ENCODE measurements around the gene TPSG1.
"Not testable (repeated sequence)": the region's sequence is repeated elsewhere in the genome, so short reads cannot be mapped to it uniquely, and the experiment has no call there.

Gene TPSG1

DNA sequence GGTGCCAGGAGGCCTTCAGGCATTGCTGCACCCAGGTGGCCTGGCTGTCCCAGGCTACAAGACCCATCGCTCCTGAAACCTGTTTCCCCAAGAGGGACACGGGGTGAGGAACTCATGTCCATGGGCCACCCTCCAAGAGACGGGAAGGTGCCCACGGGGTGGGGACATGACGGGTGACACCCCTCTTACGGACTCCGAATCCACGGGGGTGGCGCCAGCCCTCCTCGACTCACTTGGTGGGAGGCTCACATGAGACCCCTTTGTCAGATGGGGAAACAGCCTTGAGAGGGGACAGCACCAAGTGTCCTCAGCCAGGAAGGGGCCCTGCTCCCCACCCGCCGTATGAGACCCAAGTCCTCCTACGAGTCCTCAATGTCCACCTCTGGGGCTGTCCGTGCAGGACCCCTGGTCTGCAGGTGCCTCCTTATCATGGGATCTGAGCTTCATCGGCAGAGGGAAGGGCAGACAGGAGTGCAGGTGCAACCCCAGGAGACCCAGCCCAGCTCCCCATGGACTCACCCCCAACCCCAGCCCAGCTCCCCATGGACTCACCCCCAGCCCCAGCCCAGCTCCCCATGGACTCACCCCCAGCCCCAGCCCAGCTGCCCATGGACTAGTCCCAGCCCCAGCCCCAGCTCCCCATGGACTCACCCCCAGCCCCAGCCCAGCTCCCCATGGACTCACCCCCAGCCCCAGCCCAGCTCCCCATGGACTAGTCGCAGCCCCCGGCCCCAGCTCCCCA is 5.6 kb upstream of the TPSG1 start:
- H3K4me2 ChIP-seq (ENCODE audit: low read depth, low read length, poor library complexity, severe bottlenecking); H3K36me3 ChIP-seq (ENCODE audit: low read length); H4K20me1 ChIP-seq (ENCODE audit: low read depth, low read length); H3K9ac ChIP-seq (ENCODE audit: low read length); H3K27me3 ChIP-seq (ENCODE audit: low read length); H2AFZ ChIP-seq (ENCODE audit: low read depth, low read length, severe bottlenecking); H3K9me3 ChIP-seq (ENCODE audit: insufficient read depth, low read length); H3K27ac ChIP-seq (ENCODE audit: low read depth, low read length); H3K9me2 ChIP-seq (replicated peaks; ENCODE audit: insufficient read depth, low read length); H3K4me3 ChIP-seq (ENCODE audit: insufficient read depth, low read length, poor library complexity, severe bottlenecking); H3K79me2 ChIP-seq (ENCODE audit: insufficient read depth, low read length); H3F3A ChIP-seq (ENCODE audit: insufficient read depth): not testable (repeated sequence)

DNA sequence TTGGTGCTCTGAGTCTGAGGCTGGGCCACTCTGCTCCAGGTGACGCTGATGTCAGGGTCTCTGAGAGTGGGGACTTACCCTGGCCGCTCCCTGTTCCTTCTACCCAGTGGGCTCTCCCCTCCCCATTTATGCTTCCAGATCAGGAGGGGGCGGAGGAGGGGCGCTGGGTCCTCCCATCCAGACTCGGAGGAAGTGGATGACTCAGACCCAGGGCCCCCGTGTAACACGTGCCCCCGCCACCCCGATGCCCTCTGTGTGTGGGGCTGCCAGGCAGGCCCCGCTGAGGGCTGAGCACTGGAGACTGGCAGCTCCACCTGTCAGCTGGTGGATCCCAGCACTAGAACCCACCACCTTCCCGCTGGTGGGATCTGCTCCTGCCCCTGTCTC is 5.0 kb upstream of the TPSG1 start, which contains the start of gene TPSB2:
TPSB2 (minus strand) TSS at position 101 of the 387 bp plus-strand sequence. CDS start 233 bp downstream, outside the sequence.
- not testable (repeated sequence) for H2AFZ ChIP-seq (ENCODE audit: low read depth, low read length, severe bottlenecking); H4K20me1 ChIP-seq (ENCODE audit: low read depth, low read length); H3K4me3 ChIP-seq (ENCODE audit: insufficient read depth, low read length, poor library complexity, severe bottlenecking); H3K4me2 ChIP-seq (ENCODE audit: low read depth, low read length, poor library complexity, severe bottlenecking); H3F3A ChIP-seq (ENCODE audit: insufficient read depth); H3K9me2 ChIP-seq (replicated peaks; ENCODE audit: insufficient read depth, low read length); H3K79me2 ChIP-seq (ENCODE audit: insufficient read depth, low read length); H3K27me3 ChIP-seq (ENCODE audit: low read length); H3K9me3 ChIP-seq (ENCODE audit: insufficient read depth, low read length); H3K36me3 ChIP-seq (ENCODE audit: low read length); H3K27ac ChIP-seq (ENCODE audit: low read depth, low read length); H3K9ac ChIP-seq (ENCODE audit: low read length)

DNA sequence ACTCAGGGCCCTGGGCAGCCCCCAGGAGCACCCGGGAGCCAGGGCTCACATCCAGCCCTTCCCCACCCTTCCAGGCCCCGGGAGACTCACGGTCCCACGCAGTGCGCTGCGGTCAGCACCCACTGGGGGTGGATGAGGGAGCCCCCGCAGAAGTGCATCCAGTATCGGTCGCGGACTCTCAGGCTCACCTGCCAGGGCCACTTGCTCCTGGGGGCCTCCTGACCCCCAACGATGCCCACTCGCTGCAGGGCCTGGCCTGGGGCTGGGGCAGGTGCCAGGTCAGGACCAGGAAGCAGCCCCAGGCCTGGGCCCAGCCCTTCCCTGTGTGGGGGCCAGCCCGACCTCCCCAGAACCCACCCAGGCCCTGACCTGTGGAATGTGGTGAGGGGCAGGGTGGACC is 4.4 kb upstream of the TPSG1 start:
- not testable (repeated sequence) for H3K4me3 ChIP-seq (ENCODE audit: insufficient read depth, low read length, poor library complexity, severe bottlenecking); H3K36me3 ChIP-seq (ENCODE audit: low read length); H3K79me2 ChIP-seq (ENCODE audit: insufficient read depth, low read length); H3K9me2 ChIP-seq (replicated peaks; ENCODE audit: insufficient read depth, low read length); H3K9me3 ChIP-seq (ENCODE audit: insufficient read depth, low read length); H2AFZ ChIP-seq (ENCODE audit: low read depth, low read length, severe bottlenecking); H3K4me2 ChIP-seq (ENCODE audit: low read depth, low read length, poor library complexity, severe bottlenecking); H3K27ac ChIP-seq (ENCODE audit: low read depth, low read length); H3K9ac ChIP-seq (ENCODE audit: low read length); H4K20me1 ChIP-seq (ENCODE audit: low read depth, low read length); H3F3A ChIP-seq (ENCODE audit: insufficient read depth); H3K27me3 ChIP-seq (ENCODE audit: low read length)

DNA sequence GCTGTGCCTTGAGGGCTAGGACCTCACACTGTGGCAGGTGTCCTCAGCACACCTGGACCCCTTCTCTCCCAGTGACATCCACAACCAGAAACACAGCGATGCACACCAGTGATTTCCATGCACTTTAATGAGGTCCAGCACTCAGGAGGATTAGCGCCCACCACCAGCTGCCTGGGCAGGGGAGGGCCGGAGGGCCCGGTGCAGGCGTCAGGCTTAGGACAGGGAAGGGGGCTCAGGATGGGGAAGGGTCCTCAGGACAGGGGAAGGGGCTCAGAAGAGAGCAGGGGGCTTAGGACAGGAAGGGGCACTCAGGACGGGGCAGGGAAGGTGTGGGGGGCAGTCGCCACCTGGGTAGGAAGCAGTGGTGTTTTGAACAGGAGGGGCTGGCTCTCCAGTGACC is 3.2 kb upstream of the TPSG1 start:
- not testable (repeated sequence) for H3K36me3 ChIP-seq (ENCODE audit: low read length); H4K20me1 ChIP-seq (ENCODE audit: low read depth, low read length)

DNA sequence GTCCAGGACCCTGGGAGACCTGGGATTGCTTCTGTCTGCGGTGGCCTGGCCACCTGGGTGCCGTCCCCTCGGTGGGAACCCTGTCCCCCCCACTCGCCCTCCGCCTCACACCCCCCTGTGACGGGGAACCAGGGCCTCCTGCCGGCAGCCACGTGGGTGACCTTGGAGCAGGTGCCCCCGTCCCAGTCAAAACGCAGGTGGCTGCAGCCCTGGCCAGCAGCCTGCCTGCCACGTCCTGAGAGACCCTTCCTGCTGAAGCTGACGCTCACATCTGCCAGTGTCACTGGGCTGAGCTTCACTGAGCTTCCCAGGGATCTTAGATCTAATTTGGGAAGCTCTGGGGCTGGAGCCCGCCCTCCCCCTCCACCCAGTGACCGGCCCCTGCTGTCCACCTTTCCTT is 1.6 kb upstream of the TPSG1 start:
- not testable (repeated sequence) for H3K9me3 ChIP-seq (ENCODE audit: insufficient read depth, low read length); H3K9ac ChIP-seq (ENCODE audit: low read length); H3F3A ChIP-seq (ENCODE audit: insufficient read depth); H3K27ac ChIP-seq (ENCODE audit: low read depth, low read length); H3K4me3 ChIP-seq (ENCODE audit: insufficient read depth, low read length, poor library complexity, severe bottlenecking); H3K9me2 ChIP-seq (replicated peaks; ENCODE audit: insufficient read depth, low read length); H3K4me2 ChIP-seq (ENCODE audit: low read depth, low read length, poor library complexity, severe bottlenecking); H3K36me3 ChIP-seq (ENCODE audit: low read length); H4K20me1 ChIP-seq (ENCODE audit: low read depth, low read length); H3K27me3 ChIP-seq (ENCODE audit: low read length); H3K79me2 ChIP-seq (ENCODE audit: insufficient read depth, low read length); H2AFZ ChIP-seq (ENCODE audit: low read depth, low read length, severe bottlenecking)

More for the DNA sequence above, 3.2 kb upstream of the TPSG1 start:
- not testable (repeated sequence) for H2AFZ ChIP-seq (ENCODE audit: low read depth, low read length, severe bottlenecking); H3K79me2 ChIP-seq (ENCODE audit: insufficient read depth, low read length); H3K9ac ChIP-seq (ENCODE audit: low read length); H3K4me2 ChIP-seq (ENCODE audit: low read depth, low read length, poor library complexity, severe bottlenecking); H3F3A ChIP-seq (ENCODE audit: insufficient read depth); H3K27ac ChIP-seq (ENCODE audit: low read depth, low read length); H3K9me3 ChIP-seq (ENCODE audit: insufficient read depth, low read length); H3K9me2 ChIP-seq (replicated peaks; ENCODE audit: insufficient read depth, low read length); H3K27me3 ChIP-seq (ENCODE audit: low read length); H3K4me3 ChIP-seq (ENCODE audit: insufficient read depth, low read length, poor library complexity, severe bottlenecking)

DNA sequence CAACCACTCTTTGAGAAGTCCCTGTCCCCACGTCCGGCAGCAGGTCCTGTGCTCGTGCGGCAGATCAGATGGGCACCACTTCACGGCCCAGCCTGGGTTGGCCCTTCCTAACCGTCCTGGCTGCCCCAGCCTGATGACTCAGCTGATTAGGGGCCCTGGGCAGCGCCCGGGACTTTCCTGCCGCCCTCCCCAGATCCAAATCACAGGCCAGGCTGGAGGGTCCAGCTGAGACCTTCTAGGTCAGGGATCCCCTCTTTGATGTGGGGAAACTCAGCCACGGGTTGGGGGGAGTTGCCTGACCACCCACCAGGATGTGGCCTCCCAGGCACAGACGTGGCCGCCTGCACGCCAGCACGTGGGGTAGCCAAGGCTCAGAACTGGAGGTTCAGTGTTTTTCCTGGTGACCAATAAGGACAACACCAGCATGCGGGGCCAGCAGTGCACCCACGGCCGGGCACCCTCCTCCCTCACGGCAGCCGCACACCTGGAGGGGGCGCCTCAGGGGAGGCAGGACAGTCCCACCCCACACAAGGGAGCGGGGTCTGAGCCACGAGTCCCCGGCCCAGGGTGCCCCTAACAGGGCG is 752 bp upstream of the TPSG1 start:
- not testable (repeated sequence) for H3K36me3 ChIP-seq (ENCODE audit: low read length); H2AFZ ChIP-seq (ENCODE audit: low read depth, low read length, severe bottlenecking); H3K4me3 ChIP-seq (ENCODE audit: insufficient read depth, low read length, poor library complexity, severe bottlenecking); H3K9ac ChIP-seq (ENCODE audit: low read length); H4K20me1 ChIP-seq (ENCODE audit: low read depth, low read length); H3K9me3 ChIP-seq (ENCODE audit: insufficient read depth, low read length); H3K4me2 ChIP-seq (ENCODE audit: low read depth, low read length, poor library complexity, severe bottlenecking); H3K9me2 ChIP-seq (replicated peaks; ENCODE audit: insufficient read depth, low read length); H3K27me3 ChIP-seq (ENCODE audit: low read length); H3K79me2 ChIP-seq (ENCODE audit: insufficient read depth, low read length); H3F3A ChIP-seq (ENCODE audit: insufficient read depth); H3K27ac ChIP-seq (ENCODE audit: low read depth, low read length)

All from SU-DHL-6 (cell line).